Upper lobe of left lung (tissue), 6 donors: ENCODE measurements around the gene TP73. TPM values are rescaled to one million over a fixed set of nuclear protein-coding genes. Genes with fewer than 3 reads are reported as not detected.

Experiments used
- ATAC-seq, 2 donors: fragments of 200-7000 bp; cut with Tn5 transposase; one replicate each; pipeline ENCODE4 v1.9.1; 2022; ENCODE audit warnings: mild to moderate bottlenecking in 2 of 2, moderate library complexity in 2 of 2; ENCODE audit not compliant: low FRiP score in 2 of 2
- DNase-seq, 2 donors: peaks; one replicate each; pipeline ENCODE4 v3.0.0-alpha.2; 2019 to 2020
- H3K27ac ChIP-seq, 4 donors: fragments of 200-600 bp; sonication (generic); one replicate each; pipeline ENCODE4 v1.5.1; 2016 to 2019
- H3K27me3 ChIP-seq, 4 donors: fragments of 200-600 bp; sonication (generic); one replicate each; pipeline ENCODE4 v1.5.1; 2017 to 2019
- H3K36me3 ChIP-seq, 4 donors: fragments of 200-600 bp; sonication (generic); one replicate each; pipeline ENCODE4 v1.5.1; 2016 to 2019
- H3K4me1 ChIP-seq, 4 donors: fragments of 200-600 bp; sonication (generic); one replicate each; pipeline ENCODE4 v1.5.1; 2018 to 2019
- H3K4me3 ChIP-seq, 4 donors: fragments of 200-600 bp; sonication (generic); one replicate each; pipeline ENCODE4 v1.5.1; 2017 to 2019; ENCODE audit warnings: mild to moderate bottlenecking in 2 of 4, moderate library complexity in 1 of 4
- H3K9me3 ChIP-seq, 4 donors: fragments of 200-600 bp; sonication (generic); one replicate each; pipeline ENCODE4 v1.5.1; 2018 to 2019
- CTCF ChIP-seq, 6 experiments: fragments of 450-650 bp in 4 of 6; fragments of 200-600 bp in 2 of 6; sonication (generic) in 2 of 6; IDR thresholded peaks; one replicate each; pipeline ENCODE4 v1.5.1; 2016 to 2019; ENCODE audit warnings: antibody characterized with exemption in 6 of 6
- EP300 ChIP-seq, 4 donors: sonication (generic); formaldehyde crosslinking; IDR thresholded peaks; one replicate each; pipeline ENCODE4 v1.5.1; 2017; ENCODE audit warnings: antibody characterized with exemption in 4 of 4, control low read depth in 2 of 4
- POLR2A ChIP-seq, 4 donors: fragments of 450-650 bp; IDR thresholded peaks; one replicate each; pipeline ENCODE4 v1.5.1; 2016 to 2017; ENCODE audit warnings: antibody characterized with exemption in 4 of 4, mild to moderate bottlenecking in 2 of 4
- POLR2AphosphoS5 ChIP-seq, 2 donors: sonication (generic); formaldehyde crosslinking; IDR thresholded peaks; one replicate each; pipeline ENCODE4 v1.5.1; 2017; ENCODE audit warnings: antibody characterized with exemption in 2 of 2
- WGBS, 2 donors: methylation state at CpG; one replicate each; pipeline ENCODE4 v1.1.5; 2017 to 2018; 5-methylcytosine and 5-hydroxymethylcytosine counted together
- total RNA-seq, 6 donors: library from RNA; depleted of rRNA in 4 of 6; stranded (reverse); fragments of >200 nt in 4 of 6; gene quantifications; one replicate each; pipeline versions ENCODE4 v1.1.0 to v1.2.1, GENCODE V29; 2016 to 2021
- donor health status: DM: no; HTN: no; CAD: no; lungs with moderate emphysema.
- donor health status: DM: no; HTN: yes; CAD: no; lungs with severe emphysema.

The TP73 gene
- total RNA-seq, 6 donors from 2014 or later, result 0.77 to 9.8 (median 4.1) TPM

- H3K27me3 ChIP-seq, result peaks cover 0 to 2% (median 0%) of the 10 kb centered on the region in 4 donors
- H3K4me3 ChIP-seq, result peak overlapping the region; percentile 84 to 100 (median 92)
- no peak for ATAC-seq
- H3K27ac ChIP-seq, result peak overlapping the region in 2 of 4 donors; percentile 81 to 93
- H3K36me3 ChIP-seq, result peaks cover 7 to 15% (median 14%) of the 10 kb centered on the region in 4 donors
- no peak for TF ChIP-seq CTCF (IDR thresholded peaks at IDR 0.05)
- no peak for TF ChIP-seq EP300 (IDR thresholded peaks at IDR 0.05)
- no peak for TF ChIP-seq POLR2A (IDR thresholded peaks at IDR 0.05)
- H3K4me1 ChIP-seq, result peaks cover 31 to 40% (median 34%) of the 10 kb centered on the region in 4 donors
- DNase-seq, result no peak
- no peaks in the 10 kb centered on the region for H3K9me3 ChIP-seq
- 29 to 33% methylated on average over 23 of the region's 23 CpGs for WGBS, 2 donors
Measured at GRCh38 chr1:3623441-3624199, 28.7 kb upstream of the TP73 start.

GRCh38 chr1:3624200-3625136, 27.8 kb upstream of the TP73 start, which contains the start of gene TPRG1L:
Gene TPRG1L, plus strand, starts transcription at chr1:3625015. Its CDS starts 58 bp downstream, at chr1:3625073.
- H3K9me3 ChIP-seq, result no peaks in the 10 kb centered on the region
- TF ChIP-seq POLR2AphosphoS5 (IDR thresholded peaks at IDR 0.05) (peak; percentile 79 to 82), EP300 (IDR thresholded peaks at IDR 0.05) (peak in 1 of 4 donors; percentile 81), CTCF (IDR thresholded peaks at IDR 0.05) (peak in 3 of 6 experiments; percentile 10 to 24 (median 12)), POLR2A (IDR thresholded peaks at IDR 0.05) (peak in 1 of 4 donors; percentile 78)
- ATAC-seq (peak; percentile 98 to 99), DNase-seq (peak; percentile 97 to 100)
- peak within 1 kb of the TSS; percentile 84 to 100 (median 92) for H3K4me3 ChIP-seq
- H3K27me3 ChIP-seq, result no peaks in the 10 kb centered on the region
- H3K27ac ChIP-seq, result peak within 1 kb of the TSS; percentile 81 to 93 (median 87)
- peaks cover 24 to 33% (median 26%) of the 10 kb centered on the region in 4 donors for H3K4me1 ChIP-seq
- 0 to 2% methylated on average over 35 to 82 of the region's 108 CpGs for WGBS, 2 donors
- H3K36me3 ChIP-seq, result peaks cover 7 to 24% (median 22%) of the 10 kb centered on the region in 4 donors

- Histone ChIP-seq H3K4me3 (peak overlapping the region; percentile 66 to 100 (median 92)), H3K9me3 (no peaks in the 10 kb centered on the region), H3K36me3 (peaks cover 7 to 32% (median 30%) of the 10 kb centered on the region in 4 donors), H3K4me1 (peaks cover 24 to 33% (median 28%) of the 10 kb centered on the region in 4 donors), H3K27ac (peak overlapping the region; percentile 81 to 93 (median 87)), H3K27me3 (no peaks in the 10 kb centered on the region)
- ATAC-seq (peak in 1 of 2 donors; percentile 34), DNase-seq (peak in 1 of 2 donors; percentile 88)
- TF ChIP-seq CTCF (IDR thresholded peaks at IDR 0.05), result no peak
- TF ChIP-seq POLR2A (IDR thresholded peaks at IDR 0.05), result no peak
- no peak for TF ChIP-seq EP300 (IDR thresholded peaks at IDR 0.05)
- peak in 1 of 2 donors; percentile 28 for TF ChIP-seq POLR2AphosphoS5 (IDR thresholded peaks at IDR 0.05)
- whole genome bisulfite sequencing, 2 donors, result 9 to 41% methylated on average over 3 to 22 of the region's 71 CpGs
Measured at GRCh38 chr1:3625151-3625907, 27.0 kb upstream of the TP73 start.

- Histone ChIP-seq H3K4me1 (peaks cover 20 to 33% (median 25%) of the 10 kb centered on the region in 4 donors), H3K27me3 (no peaks in the 10 kb centered on the region), H3K9me3 (no peaks in the 10 kb centered on the region), H3K4me3 (peak overlapping the region in 3 of 4 donors; percentile 89 to 100 (median 95)), H3K27ac (peak overlapping the region in 3 of 4 donors; percentile 86 to 93 (median 88)), H3K36me3 (peaks cover 7 to 39% (median 34%) of the 10 kb centered on the region in 4 donors)
- 78 to 85% methylated on average over 4 of the region's 4 CpGs for WGBS, 2 donors
- TF ChIP-seq CTCF (IDR thresholded peaks at IDR 0.05), result no peak
- TF ChIP-seq POLR2A (IDR thresholded peaks at IDR 0.05), result no peak
- TF ChIP-seq EP300 (IDR thresholded peaks at IDR 0.05), result no peak
- no peak for TF ChIP-seq POLR2AphosphoS5 (IDR thresholded peaks at IDR 0.05)
- DNase-seq (no peak), ATAC-seq (no peak)
Measured at GRCh38 chr1:3626025-3626424, 26.3 kb upstream of the TP73 start.
